GM21737 (cell line): Measurements from ENCODE around the gene NEURL2.

Experiments used
- ATAC-seq: cut with Tn5 transposase; IDR thresholded peaks from one replicate; pipeline ENCODE4 v1.9.1; 2021; ENCODE audit warnings: mild to moderate bottlenecking, moderate library complexity; ENCODE audit not compliant: unreplicated experiment

Gene NEURL2

GRCh38 chr20:45848421-45848820 lies 42.6 kb downstream of the NEURL2 start:
- no peak for ATAC-seq

- no peak for ATAC-seq
Observed at GRCh38 chr20:45845452-45845851, 45.6 kb downstream of the NEURL2 start.

- ATAC-seq = no peak
Observed at GRCh38 chr20:45843506-45843905, 47.5 kb downstream of the NEURL2 start.

GRCh38 chr20:45842169-45842812 lies 48.7 kb downstream of the NEURL2 start:
- peak; percentile 71 for ATAC-seq

GRCh38 chr20:45841407-45842129 lies 49.4 kb downstream of the NEURL2 start:
- ATAC-seq = no peak

- ATAC-seq = no peak
Observed at GRCh38 chr20:45840700-45841198, 50.3 kb downstream of the NEURL2 start.
